ENCODE measurements around the gene COL17A1. TPM values are rescaled to one million over a fixed set of nuclear protein-coding genes. Genes with fewer than 3 reads are reported as not detected.

The COL17A1 gene
- total RNA-seq, 1 donor from 2014 or later: 0.32 TPM

DNA sequence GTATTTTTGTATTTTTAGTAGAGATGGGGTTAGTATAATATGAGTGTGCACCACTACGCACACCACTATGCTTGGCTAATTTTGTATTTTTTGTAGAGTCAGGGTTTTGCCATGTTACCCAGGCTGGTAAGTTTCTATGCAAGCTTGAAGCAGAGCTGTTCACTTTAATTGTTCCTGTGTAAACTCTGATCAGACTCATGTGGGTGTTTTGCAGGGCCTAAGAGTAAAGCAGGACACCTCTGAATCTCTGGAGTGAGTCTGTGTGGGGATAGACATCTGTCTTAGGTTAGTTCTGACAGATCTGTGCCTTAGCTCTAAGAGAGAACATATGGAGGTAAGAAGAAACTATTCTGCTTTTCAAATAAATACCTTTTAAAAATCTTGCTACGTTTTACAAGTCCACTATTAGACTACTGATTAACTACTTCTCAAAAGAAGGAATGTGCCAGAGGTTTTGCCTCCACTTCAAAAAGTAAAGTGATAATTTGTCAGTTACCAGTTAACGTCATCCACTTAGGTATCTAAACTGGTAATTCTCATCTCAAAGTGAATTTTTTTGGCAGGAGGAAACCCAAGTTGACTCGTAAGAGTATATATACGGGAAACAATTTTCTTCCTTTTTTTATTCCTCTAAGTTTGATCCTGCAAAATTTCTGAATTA lies 1.1 kb downstream of the COL17A1 start:
- H3K9me3 ChIP-seq: no peaks in the 10 kb centered on the region
- intact Hi-C loops (cut with DNase I): no loop called here
- no peak for DNase-seq
- no peak overlapping the region for H3K4me3 ChIP-seq
- TF ChIP-seq, protein P1, sequence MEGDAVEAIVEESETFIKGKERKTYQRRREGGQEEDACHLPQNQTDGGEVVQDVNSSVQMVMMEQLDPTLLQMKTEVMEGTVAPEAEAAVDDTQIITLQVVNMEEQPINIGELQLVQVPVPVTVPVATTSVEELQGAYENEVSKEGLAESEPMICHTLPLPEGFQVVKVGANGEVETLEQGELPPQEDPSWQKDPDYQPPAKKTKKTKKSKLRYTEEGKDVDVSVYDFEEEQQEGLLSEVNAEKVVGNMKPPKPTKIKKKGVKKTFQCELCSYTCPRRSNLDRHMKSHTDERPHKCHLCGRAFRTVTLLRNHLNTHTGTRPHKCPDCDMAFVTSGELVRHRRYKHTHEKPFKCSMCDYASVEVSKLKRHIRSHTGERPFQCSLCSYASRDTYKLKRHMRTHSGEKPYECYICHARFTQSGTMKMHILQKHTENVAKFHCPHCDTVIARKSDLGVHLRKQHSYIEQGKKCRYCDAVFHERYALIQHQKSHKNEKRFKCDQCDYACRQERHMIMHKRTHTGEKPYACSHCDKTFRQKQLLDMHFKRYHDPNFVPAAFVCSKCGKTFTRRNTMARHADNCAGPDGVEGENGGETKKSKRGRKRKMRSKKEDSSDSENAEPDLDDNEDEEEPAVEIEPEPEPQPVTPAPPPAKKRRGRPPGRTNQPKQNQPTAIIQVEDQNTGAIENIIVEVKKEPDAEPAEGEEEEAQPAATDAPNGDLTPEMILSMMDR (IDR thresholded peaks at IDR 0.05): no peak
- peak; percentile 13 to 82 for ATAC-seq
- H3K4me1 ChIP-seq: no peaks in the 10 kb centered on the region
- no peak overlapping the region for H3K27ac ChIP-seq
- no peaks in the 10 kb centered on the region for H3K36me3 ChIP-seq
- no peaks in the 10 kb centered on the region for H3K27me3 ChIP-seq (ENCODE audit: low read depth)

DNA sequence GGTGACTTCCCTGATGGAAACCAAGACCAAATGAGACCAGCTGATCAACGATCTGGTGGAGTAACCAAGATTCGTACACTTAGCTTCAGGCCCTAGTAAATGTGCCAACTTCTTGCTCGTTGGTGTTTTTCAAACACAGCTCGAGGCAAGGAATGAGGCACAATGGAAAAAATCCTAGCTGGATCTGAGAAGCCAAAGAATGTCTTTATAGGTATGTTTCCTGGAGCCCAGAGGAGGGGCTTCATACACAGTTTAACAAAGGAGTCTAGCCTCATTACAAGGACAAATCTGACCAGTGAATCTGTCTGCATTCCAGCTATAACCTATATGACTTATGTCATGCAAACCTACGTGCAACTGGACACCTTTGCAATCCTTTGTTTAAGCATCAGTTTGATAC lies 3.7 kb downstream of the COL17A1 start:
- DNase-seq (no peak), ATAC-seq (no peak)
- intact Hi-C loops (cut with DNase I): no loop called here
- Histone ChIP-seq H3K9me3 (no peaks in the 10 kb centered on the region), H3K36me3 (no peaks in the 10 kb centered on the region), H3K27me3 (ENCODE audit: low read depth) (no peaks in the 10 kb centered on the region), H3K4me3 (no peak overlapping the region), H3K4me1 (peaks cover 5% of the 10 kb centered on the region), H3K27ac (no peak overlapping the region)
- TF ChIP-seq, protein P1 (IDR thresholded peaks at IDR 0.05): no peak

DNA sequence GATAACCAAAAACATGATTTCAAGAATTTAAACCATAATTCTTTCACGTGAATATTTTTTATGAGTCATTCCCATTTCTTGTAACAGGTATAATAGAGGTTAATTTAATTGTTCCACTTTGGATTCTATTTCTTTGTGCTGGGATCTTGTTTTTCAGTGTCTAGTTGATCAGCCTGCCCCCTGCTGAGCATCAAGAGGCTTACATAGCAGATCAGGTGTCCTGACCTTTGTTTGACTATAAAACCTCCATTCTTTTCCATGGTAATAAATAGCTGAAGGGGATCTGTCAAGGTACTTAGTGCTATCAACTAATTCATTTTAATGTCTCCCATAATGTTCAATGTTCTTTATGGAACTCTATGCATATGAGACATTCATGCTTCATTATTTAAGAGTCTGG lies 4.9 kb downstream of the COL17A1 start:
- H3K4me1 ChIP-seq: peaks cover 6% of the 10 kb centered on the region
- H3K36me3 ChIP-seq: no peaks in the 10 kb centered on the region
- H3K27ac ChIP-seq: no peak overlapping the region
- H3K9me3 ChIP-seq: no peaks in the 10 kb centered on the region
- TF ChIP-seq, protein P1 (IDR thresholded peaks at IDR 0.05): peak; percentile 28
- no peak overlapping the region for H3K4me3 ChIP-seq
- H3K27me3 ChIP-seq (ENCODE audit: low read depth): no peaks in the 10 kb centered on the region
- ATAC-seq: no peak
- intact Hi-C loops (cut with DNase I): no loop called here
- DNase-seq: no peak

DNA sequence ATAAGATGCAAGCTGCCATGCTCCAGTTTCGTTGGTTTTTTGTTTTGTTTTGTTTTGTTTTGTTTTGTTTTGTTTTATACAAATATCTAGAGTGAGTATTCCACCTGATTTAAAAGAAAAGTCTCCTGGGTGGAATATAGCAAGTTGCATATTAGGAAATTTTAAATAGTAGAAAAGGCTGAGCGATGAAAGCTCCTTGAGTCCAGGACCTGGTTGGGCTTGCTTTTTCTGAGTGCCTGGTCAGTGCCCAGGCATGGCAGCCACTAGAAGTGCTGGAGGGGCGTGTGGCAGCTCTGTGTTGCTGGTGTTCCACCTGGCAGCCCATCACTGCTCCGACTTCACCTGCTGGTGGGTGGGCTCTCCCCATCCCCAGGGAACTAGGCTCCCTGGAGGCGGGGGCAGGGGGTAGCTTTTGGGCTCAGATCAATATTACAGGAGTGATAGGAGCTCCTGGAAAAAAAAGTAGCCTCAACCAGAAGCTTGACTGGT lies 8.0 kb downstream of the COL17A1 start:
- H3K27ac ChIP-seq: no peak overlapping the region
- TF ChIP-seq, protein P1 (IDR thresholded peaks at IDR 0.05): no peak
- ATAC-seq (no peak), DNase-seq (no peak)
- intact Hi-C loops (cut with DNase I): no loop called here
- no peak overlapping the region for H3K4me3 ChIP-seq
- peaks cover 6% of the 10 kb centered on the region for H3K4me1 ChIP-seq
- H3K27me3 ChIP-seq (ENCODE audit: low read depth): no peaks in the 10 kb centered on the region
- no peaks in the 10 kb centered on the region for H3K36me3 ChIP-seq
- no peaks in the 10 kb centered on the region for H3K9me3 ChIP-seq

DNA sequence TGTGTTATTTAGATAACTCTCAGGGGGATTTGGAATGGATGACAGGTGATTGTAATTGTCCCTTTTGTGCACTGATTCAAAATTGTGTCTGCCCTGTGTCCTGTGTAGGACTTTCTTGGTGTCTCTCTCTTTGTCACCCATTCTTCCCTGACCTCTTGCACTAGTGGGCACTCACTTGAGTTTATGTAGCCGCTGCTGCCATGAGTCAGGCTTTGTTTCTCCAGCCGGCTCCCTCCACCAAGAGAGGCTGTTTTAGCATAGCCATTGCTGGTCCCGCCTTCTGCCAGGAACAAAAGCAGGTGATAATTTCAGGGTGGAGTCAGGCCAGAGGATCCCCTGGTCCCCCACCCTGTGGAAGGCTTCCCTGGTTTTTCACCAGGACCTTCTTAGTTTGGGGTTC lies 8.4 kb downstream of the COL17A1 start:
- ATAC-seq: no peak
- Histone ChIP-seq H3K36me3 (no peaks in the 10 kb centered on the region), H3K4me3 (no peak overlapping the region), H3K27ac (peak overlapping the region; percentile 18), H3K9me3 (no peaks in the 10 kb centered on the region), H3K4me1 (peaks cover 6% of the 10 kb centered on the region), H3K27me3 (ENCODE audit: low read depth) (no peaks in the 10 kb centered on the region)
- intact Hi-C loops (cut with DNase I): no loop called here
- no peak for DNase-seq
- TF ChIP-seq, protein P1 (IDR thresholded peaks at IDR 0.05): no peak

Measured in lower lobe of right lung (tissue), 2 donors.